ENCODE results near the gene STARD3.

STARD3 gene

DNA sequence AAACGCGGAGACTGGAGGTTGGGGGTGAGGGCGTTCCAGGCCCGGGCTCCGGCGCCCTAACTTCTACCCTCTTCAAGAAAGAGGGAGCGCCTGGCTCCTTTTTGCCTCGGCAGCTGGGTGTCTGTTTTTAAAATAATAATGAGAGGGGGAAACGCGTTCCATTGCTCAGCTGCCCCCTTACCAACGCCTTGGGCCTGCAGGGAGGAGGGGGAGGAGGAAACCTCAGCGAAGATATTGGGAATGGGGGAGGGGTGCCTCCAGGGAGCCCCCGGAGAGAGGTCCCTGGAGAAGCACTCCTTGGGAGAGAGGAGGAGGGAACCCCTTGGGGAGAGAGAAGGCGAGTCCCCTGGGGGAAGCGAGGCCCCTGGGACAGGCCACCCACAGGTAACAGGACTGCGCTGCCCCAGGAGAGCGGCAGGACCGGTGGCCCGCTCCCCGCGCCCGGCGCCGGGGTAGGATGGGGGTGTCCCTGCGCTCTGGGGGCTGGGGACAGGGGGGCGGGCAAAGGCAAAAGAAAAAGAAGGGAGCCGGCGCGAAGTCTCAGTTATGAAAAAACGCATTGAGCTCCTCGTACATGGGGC, 31.9 kb upstream of the STARD3 start:
- DNase-seq: no peak

DNA sequence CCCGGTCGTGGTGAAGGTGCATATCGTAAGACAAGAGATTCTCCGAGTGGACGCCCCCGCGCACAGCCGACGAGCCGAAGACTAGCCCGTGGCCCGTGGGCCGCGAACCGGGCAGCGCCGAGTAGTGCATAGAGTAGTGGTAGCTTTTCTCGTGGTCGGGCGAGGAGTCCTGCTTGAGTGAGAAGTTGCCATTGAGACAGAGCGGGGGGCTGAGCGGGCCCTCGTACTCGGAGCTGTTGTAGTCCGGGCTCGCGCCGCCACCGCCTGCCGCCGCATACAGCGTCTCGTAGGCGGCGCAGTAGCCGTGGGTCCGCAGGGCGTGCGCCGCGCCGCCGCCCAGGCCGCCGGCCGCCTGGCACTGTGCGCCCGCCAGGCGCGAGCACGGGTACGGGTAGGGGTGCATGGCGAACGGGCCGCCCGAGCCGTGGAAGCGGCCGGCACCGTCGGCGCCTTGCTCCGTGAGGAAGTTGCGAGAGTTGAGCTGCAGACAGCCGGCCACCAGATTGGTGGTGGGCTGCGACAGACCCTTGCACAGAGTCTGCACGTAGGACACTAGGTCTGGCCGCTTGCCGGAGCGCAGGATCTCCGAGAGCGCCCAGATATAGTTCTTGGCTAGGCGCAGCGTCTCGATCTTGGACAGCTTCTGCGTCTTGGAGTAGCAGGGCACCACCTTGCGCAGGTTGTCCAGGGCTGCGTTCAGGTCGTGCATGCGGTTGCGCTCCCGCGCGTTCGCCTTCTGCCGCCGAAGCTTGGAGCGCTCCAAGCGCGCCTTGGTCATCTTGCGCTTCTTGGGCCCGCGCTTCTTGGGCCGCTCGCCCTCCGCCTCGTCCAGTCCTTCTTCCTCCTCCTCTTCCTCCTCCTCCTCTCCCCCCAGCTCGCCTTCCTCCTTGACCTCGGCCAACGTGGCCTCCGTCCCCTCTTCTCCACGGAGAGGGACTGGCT, 31.2 kb upstream of the STARD3 start:
- DNase-seq: peak; percentile 55

DNA sequence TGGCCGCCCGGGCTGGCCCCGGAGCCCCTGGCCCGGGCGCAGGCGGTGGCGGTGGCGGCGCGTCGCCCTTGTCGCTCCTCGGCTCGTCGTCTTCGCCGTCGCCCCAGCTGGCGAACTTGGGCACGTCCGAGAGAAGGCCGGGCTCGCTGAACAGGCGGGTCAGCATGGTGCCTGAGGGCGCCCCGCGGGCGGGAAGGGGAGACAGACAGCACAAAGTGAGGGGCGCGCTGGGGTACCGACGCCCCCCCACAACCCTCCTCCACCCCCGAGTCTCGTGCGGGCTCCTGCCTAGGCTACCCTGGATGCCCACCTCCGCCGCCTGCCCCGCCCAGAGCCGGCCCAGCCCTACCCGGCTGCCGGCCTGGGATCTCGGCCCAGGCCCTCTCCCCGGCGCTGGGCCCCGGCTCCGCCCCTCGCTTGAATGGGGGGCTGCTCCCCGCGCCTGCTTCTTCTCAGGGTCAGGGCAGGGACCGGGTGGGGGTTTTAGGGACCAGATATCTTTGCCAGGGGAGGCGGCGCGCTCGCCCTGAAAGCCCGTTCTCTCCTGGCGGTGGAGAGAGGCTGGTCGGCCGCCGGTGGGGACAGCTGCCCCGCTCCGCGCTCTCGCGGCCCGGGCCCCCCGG, 30.4 kb upstream of the STARD3 start:
- peak; percentile 48 for DNase-seq

DNA sequence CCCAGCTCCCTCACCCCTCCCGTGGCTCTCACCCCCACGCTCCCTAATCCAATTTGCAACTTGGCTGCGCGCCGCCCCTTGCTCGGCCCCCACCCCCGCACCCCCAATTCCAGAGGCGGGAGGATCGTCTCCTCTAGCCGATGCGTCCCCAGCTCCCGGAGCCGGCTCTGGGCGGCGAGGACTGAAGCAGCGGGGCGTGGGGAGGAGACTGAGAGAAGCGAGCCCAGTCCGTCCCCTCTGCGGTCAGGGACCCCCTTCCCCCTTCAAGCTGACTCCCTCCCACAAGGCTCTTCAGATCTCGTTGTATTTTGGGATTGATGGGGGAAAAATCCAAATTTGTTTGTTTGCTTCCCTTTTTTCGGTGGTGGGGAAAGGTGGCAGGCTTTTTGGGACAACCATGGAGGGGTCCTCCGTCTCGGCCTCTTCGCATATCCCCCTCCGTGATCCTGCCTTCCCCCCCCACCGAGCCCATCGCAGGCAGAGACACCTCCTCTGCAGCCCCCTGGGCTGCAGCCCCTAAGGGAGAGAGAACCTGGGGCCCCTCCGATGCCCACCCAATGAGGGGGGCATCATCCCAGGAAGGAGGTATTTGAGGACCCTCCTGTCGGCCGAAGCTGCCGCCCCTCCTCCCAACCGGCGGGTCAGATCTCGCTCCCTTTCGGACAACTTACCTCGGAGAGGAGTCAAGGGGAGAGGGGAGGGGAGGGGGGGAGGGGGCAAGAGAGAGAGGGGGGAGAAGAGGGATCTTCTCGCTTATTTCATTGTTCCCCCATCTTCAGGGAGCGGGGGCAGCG, 29.7 kb upstream of the STARD3 start:
- DNase-seq: peak; percentile 38

DNA sequence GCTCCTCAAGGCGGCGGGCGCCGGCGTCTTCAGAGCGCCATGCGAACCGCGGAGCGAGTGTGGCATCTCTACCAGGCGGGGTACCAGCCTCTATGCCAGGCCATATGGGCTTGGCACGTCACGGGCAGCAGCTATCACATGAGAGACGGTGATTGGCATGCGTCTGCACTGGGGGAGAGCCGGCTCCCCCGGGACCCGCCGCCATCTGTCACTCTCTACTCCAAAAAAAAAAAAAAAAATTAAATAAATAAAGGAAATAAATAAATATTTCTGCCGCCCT, 29.2 kb upstream of the STARD3 start, which contains the start of gene NEUROD2:
Gene NEUROD2 (minus strand): TSS at position 70 of the 280 bp plus-strand sequence. CDS start 1,321 bp downstream, outside the sequence.
- DNase-seq: no peak

DNA sequence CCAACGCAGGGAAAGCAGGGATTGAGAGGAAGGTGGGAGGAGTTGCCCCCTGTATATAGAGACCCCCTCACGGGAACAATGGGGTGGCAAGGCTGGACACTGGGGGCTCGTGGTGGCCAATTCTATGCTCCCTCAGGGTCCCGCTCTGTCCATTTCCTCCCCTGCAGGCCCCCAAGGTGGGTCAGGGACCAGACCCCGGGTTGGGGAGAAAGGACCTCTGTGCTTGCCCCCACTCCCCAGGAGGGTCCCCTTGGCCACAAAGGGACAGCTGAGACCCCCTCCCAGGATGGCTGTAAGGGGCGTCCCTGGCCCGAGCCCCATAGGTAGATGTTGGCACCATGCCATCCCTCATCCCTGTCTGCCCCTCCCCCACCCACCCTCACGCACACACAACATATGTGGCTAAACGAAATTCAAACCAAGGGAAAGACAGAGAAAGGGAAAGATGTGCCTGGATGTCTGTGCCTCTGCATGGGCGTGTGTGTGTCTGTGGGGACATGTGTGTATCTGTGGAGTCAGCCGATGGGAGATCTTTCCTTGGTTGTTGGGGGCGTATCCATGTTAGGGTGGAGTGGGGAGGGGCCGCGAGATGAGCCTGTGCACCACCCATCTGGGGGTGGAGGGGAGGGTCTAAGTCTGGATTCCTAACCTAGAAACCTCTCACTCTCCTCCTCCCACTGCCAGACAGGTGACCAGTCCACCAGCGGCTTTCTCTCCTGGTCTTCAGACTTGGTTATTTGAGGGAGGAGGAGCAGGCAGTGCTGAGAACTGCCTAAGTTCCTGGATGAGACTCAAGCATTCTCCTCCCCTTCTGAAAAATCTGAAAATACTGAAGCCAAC, 28.6 kb upstream of the STARD3 start:
- no peak for DNase-seq

DNA sequence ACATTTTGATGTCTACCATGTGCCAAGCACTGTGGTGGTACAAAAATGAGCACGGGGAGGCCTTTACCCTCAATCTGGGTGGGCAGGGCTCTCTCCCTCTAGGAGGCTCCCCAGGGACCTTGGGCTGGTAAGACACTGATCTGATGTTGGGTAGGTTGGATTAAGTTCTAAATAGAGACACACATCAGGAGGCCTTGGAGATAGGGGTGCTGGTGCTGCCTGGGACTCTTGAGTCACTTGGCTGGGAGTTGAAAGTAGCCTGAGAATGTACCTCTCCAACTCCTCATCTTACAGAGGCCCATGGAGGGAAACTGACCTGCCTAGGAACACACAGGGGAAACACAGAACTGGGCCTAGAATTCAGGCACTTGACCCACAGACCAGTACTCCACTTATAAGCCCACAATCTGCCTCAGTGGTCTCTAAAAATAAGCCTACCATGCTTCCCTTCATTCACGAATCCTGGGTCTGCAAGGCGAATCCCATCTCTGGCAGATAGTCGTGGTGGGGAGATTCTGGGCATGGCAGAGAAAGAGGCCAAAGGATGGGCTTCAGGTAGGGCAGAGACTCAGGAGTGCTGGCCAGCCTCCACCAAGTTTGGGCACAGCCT, 27.4 kb upstream of the STARD3 start:
- DNase-seq: no peak

DNA sequence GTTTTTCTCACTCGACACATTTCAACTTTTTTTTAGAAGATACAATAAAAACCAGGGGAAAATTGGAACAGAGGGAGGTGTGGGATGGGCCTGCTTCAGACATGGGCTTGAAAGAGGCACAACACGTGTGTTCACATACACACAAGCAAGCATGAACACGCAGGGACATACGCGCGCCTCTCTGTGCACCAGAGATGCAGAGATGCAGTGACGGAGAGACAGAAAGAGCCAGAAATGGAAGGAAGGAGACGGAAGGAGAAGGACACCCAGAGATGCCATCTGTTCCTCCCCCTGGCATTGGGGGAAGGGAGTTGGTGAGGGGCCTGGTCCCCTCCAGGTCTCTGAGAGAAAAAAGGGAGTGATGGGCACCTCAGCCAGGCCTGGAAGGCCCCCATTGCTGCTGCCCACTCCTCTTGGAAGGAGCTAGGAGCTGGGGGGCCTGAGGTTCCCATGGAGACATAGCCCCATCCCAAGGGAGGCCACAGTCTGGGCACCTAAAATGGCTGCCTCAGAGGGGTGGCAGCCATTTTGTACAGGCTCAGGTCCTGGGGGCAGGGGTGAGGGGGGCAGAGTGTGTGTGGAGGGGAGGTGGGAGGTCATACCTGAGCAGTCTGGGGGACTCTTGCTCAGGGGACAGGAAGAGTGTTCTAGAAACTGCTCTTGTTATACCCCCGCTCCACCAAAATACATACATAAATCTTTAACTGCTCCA, 25.4 kb upstream of the STARD3 start:
- no peak for DNase-seq

DNA sequence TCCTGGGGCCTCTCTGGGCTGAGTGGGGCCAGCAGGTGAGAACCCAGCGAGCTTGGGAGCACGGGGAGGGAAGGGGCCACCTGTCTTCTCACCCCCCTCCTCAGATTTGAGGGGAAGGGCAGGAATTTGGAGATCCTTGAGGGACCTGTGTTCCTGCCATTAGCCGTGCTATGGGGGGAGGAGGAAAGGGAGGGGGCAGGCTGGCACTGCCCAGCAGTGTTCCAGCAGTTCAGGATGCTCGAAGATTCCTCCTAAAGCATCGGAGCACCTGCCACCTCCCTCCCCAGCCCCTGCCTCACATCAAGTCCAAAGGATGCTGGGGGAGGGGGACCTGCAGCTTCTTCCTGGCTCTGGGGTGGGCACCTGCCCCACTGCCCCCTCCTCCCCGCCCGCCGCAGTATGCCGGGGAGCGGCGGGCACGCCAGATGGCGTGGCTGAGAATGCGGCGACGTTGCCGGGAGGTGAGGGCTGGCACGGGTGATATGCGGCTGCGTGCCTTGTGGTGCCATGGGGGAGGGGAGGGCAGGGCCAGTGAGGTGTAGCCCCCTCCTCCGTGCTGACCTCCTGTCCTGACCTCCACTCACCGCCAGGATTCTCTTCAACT, 24.6 kb upstream of the STARD3 start:
- DNase-seq: peak; percentile 15

DNA sequence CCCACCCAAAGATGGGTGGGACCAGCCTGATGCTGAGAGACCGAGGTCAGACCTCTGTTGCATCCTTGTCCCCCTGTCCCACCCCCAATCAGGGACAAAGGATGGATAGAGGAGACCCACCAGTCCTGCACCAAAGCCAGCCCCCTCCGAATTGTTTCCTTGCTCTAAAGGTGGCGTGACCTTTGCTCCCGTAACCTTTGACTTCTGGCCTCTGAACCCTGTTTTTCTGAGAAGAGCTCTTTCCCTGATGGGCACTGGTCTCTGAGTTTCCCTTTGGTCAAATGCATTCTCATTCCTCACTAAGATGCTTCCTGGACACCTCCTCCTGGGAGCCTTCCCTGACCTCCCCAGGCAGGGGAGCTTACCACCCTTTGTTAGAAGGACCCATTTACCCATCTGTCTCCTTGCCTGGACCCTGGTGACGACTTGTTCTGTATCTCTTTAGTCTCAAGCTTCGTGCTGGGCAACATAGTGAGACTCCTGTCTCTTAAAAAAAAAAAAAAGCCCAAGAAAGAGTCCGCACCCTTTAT, 23.9 kb upstream of the STARD3 start:
- DNase-seq: no peak

DNA sequence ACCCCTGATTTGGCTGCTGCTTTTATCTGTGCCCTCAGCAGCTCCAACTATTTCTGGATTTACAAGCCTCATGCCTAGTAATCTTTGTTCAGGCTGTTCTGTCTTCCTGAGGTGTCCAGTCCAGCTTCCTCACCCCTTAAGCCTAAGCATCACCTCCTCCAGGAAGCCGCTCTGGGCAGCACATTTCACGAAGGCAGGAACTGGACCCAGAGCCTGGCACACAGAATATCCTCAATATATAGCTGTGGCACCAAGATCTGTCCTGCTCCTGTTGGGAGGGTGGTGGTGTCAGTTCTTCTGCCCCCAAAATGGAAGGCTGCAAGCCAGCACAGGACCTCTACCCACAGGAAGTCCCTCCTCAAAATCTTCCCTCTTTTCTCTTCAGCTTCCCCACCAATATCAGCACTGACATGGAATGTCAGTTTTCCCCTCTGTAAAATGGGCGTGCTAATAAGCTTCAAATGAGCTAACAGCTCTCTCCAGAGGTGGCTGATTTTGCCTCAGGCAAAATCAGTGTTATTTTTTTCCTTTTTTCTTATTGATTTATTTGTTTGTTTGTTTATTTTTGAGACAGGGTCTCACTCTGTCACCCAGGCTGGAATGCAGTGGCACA, 22.3 kb upstream of the STARD3 start:
- DNase-seq: no peak

DNA sequence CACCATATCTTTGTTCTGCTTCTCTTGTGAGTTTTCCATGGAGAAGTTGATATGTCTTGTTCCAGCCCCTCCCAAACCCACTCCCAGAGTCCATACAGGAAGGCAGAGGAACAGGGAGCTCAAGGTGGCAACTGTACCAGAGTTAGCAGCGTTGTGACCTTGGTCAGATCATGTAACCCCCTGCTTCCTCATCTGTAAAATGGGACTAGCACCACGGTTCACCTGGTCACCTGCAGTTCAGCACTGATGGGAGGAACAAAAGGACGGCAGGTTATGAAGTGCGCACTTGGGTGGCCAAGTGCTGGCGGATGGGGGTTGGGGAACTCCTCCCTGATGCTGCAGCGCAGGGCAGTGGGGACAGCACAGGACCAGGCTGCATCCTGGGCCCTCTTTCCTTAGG, 21.5 kb upstream of the STARD3 start:
- no peak for DNase-seq

DNA sequence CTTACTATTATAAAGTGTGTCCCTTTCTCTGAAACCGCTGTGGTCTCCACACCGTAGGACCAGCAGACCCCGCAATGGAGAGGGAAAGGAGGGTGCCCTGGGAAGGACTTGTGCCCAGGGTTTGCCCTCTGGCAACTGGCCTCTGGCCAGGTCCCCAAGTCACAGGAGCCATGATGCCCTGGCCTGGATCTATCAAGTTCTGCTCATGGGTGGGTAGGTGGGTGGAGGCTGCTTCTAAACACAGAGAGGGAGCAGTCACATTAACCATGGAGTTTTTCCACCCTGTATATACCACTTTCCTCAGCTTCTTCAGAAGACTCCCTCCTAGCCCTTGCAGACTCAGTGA, 19.9 kb upstream of the STARD3 start:
- DNase-seq: peak; percentile 45

DNA sequence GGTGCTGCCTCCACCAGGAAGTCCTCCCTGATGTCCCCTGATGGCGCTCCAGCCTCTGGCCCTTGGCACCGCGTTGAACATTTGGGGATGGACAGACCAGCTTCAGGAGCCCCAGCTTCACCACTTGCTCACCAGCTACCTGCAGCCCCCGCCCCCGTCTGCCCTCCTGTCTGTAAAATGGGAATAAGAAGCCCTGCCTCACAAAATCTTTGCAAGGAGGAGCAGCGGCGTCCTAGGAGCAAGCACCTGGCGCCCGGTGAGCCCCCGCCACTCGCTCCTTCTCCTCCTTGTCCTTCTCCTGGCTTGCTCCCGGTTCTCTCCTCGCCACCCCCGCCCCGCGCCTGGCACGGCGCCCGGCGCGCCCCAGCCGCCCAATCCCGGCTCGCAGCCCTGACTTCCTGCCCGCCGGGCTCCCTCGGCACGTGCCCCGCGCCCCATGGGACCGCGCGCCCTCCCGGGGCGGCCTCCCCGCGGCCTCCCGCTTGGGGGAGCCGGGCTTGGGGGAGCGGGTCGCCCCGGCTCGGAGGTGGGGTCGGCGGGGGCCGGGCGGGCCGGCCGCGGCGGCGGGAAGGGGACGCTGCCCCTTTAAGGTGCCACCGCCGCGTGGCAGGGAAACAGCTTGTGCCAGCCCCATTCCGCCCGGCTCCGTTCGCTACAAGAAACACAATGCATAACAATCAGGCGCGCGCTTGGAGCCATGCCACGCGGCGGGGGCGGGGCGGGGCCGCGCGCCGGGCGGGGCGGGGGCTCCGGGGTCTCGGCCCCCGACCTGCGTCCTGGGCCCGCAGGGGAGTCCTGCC, 19.3 kb upstream of the STARD3 start:
- DNase-seq: peak; percentile 85

DNA sequence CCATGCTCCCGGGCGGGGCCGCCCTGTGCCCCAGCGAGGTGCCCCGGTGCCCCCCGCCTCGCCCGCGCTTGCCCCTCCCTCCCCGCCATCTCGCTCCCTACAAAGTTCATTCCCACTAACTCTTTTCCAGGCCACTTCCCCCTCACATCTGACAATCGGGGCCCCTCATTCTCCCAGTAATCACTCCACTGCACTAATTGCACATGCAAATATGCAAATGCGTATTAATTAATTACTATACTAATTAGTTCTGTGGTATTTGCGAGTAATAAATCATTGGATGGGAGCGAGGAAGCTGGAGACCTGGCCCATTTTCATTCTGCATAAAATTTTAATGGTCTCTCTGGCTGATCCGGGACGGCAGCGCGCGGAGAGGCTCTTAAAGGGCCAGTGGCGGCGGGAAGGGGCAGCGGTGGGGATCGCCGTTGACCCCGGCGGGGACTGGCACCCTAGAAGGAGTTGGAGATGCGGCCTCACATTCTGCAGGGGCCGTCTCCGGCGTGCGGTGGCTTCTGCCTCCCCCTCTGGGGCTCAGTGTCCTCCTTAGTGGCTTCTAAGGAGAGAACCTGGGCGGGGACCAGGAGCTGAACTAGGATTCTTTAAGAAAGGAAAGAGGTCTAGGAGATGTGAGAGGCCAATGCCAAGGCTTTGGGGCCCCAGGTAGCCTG, 18.6 kb upstream of the STARD3 start:
- DNase-seq: peak; percentile 45

DNA sequence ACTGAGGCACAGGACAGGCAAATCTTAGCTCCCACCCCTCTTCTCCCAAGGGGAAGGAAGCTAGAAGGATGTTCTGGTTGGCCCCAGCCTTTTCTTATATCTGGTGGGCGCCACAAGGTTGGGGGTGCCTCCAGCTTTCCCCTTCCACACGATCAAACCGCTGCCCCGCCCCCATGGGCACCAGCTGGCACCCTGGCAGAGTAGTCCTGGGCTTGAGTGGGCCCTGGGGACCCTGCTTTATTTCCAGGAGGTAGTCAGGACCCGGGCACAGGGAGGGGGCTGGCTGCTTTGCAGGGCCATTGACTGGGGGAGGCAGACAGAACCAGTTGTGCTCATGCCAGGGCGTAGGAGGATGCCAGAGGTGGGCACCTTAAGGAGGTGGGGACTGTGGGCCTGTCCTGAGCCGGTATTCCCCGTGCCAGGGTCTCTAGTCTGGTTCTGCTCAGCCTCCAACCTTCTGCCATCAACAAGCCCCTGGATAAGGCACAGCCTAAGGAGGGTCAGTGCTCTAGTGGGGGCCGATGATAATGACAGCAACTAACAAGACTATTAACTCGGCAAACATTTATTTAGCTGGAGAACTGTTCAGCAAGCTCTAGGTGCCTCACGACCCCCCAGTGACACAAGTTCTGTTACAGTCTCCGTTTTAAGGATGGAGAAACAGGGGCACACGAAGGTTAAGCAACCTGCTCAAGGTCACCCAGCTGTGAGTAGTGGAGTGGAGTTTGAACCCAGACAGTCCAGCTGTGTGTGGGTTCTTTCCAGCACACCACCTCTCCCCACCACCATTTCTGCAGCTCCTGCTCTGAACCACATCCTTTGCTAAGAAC, 17.8 kb upstream of the STARD3 start:
- DNase-seq: no peak

DNA sequence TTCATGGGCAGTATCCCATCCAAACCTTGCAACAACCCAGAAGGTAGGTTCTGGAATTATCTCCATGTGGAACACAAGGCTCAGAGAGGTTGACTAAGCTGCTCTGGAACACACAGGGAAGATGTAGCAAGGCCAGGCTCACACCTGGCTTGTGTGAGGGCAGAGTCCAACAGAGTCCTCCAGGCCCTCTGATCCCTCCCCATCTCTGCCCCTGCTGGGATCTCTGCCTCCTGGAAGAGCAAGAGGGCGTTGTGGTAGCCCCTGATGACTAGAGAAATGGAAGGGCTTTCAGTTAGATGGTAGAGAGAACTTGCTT, 17.2 kb upstream of the STARD3 start:
- DNase-seq: peak; percentile 28
